Mucosa of stomach (tissue), 1 donor: Measurements from ENCODE around the gene MAGEE1.

Experiments used
- H3K27me3 ChIP-seq: one replicate; pipeline ENCODE4 v1.7.0; 2013; ENCODE audit warnings: mild to moderate bottlenecking, low read length; ENCODE audit not compliant: control insufficient read depth, insufficient read depth
- H3K36me3 ChIP-seq: one replicate; pipeline ENCODE4 v1.7.0; 2013; ENCODE audit warnings: low read length; ENCODE audit not compliant: control insufficient read depth, insufficient read depth
- H3K4me1 ChIP-seq: one replicate; pipeline ENCODE4 v1.7.0; 2013; ENCODE audit warnings: mild to moderate bottlenecking, low read length; ENCODE audit not compliant: control insufficient read depth, insufficient read depth
- H3K4me3 ChIP-seq: one replicate; pipeline ENCODE4 v1.7.0; 2013; ENCODE audit warnings: low read length
- H3K9ac ChIP-seq: one replicate; pipeline ENCODE4 v1.7.0; 2013; ENCODE audit warnings: mild to moderate bottlenecking, low read length, moderate library complexity
- H3K9me3 ChIP-seq: one replicate; pipeline ENCODE4 v1.7.0; 2013; ENCODE audit warnings: mild to moderate bottlenecking, low read length, moderate library complexity; ENCODE audit not compliant: control insufficient read depth
- donor health status: Pancreatic carcinoma.

Gene MAGEE1

GRCh38 chrX:76477353-76477752, 49.8 kb downstream of the MAGEE1 start:
- Histone ChIP-seq H3K27me3 (no peaks in the 10 kb centered on the region), H3K4me3 (no peak overlapping the region), H3K36me3 (no peaks in the 10 kb centered on the region), H3K9me3 (no peaks in the 10 kb centered on the region), H3K9ac (no peak overlapping the region), H3K4me1 (no peaks in the 10 kb centered on the region)
